AG10803 (cell line): Measurements from ENCODE around the gene RPS6KA3.
"Not testable (repeated sequence)": the region's sequence is repeated elsewhere in the genome, so short reads cannot be mapped to it uniquely, and the experiment has no call there.

Experiments used
- DNase-seq: peaks from one replicate; pipeline ENCODE4 v3.0.0; 2010; ENCODE audit warnings: low read depth
- H3K4me3 ChIP-seq: 2 replicates; pipeline ENCODE4 v1.5.1; 2011; ENCODE audit warnings: mild to moderate bottlenecking, low read length, control low read depth
- CTCF ChIP-seq: conservative IDR thresholded peaks from 2 replicates; pipeline ENCODE4 v1.5.1; 2011; ENCODE audit warnings: mild to moderate bottlenecking, low read length, control low read depth, inconsistent platforms

RPS6KA3 gene

GRCh38 chrX:20127440-20127839 is 139.3 kb downstream of the RPS6KA3 start:
- not testable (repeated sequence) for DNase-seq, H3K4me3 ChIP-seq
- TF ChIP-seq CTCF, result peak; percentile 32

GRCh38 chrX:20126833-20127232 is 139.9 kb downstream of the RPS6KA3 start:
- H3K4me3 ChIP-seq, DNase-seq: not testable (repeated sequence)

GRCh38 chrX:20124964-20125363 is 141.7 kb downstream of the RPS6KA3 start:
- DNase-seq, result no peak
- H3K4me3 ChIP-seq, result no peak overlapping the region
- TF ChIP-seq CTCF, result no peak

DNA sequence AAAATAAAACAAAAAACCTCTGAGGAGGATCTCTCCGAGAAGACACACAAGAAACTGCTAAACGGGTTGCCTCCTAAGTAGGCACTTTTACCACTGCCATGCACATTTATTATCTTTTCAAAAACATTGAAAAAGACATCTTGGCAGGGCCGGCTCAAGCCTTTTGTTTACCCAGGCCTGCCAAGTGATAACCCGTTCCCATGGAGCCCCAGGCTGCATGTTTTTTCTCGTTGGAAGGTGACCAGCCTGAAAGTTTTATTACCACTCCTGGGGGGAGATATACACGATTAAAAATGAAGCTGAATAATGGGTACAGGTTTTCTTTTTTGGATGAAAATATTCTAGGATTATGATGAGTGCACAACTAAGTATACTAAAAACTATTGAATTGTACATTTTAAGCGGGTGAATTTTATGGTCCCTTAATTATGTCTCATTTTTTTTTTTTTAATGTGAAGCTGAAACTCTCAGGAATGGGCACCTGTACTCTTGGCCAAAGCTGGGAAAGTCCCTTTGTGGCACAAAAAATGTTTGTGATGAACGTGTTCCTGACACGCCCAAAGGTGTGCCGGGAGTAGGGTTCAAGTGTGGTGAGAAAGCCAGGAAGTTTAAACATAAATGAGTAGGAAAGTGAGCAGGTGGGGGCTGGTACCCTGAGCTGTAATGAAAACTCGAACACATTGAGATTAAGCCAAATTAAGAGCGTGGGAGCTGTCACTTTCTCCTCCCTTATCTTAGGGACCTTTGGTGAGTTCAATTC is 148.5 kb downstream of the RPS6KA3 start:
- no peak overlapping the region for H3K4me3 ChIP-seq
- TF ChIP-seq CTCF, result no peak
- DNase-seq, result no peak

- no peak for DNase-seq
- no peak for TF ChIP-seq CTCF
- H3K4me3 ChIP-seq, result peak within 1 kb of the TSS; percentile 36
These were observed 150.0 kb downstream of the RPS6KA3 start, which contains the start of gene MAP7D2 for GRCh38 chrX:20116577-20117240. TSS of gene MAP7D2 (minus strand) at chrX:20116907. CDS start at chrX:20116879, 28 bp downstream.

DNA sequence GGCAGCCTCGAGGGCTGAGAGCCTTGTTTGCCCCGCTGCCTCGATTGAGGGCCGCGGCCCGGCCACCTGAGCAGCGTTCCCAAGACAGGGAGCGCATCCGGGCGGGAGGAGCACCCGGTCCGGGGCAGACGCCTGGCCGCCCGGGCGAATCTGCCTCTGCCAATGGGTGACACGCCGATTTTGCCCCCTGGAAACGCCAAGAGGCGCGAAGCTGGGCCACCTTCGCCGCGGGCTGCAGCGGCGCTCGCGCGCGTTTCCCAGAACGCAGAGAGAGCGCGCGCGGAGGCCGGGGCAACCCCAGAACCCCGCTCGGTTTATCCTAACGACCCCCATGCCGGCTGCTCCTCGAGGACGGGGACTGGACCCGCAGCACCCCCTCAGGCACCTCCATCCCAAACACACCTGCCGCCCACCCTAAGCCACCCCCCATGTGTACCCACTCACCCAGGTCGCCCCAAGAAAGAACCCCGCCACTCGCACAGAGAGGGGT is 150.6 kb downstream of the RPS6KA3 start:
- TF ChIP-seq CTCF, result no peak
- no peak for DNase-seq
- peak overlapping the region; percentile 36 for H3K4me3 ChIP-seq

DNA sequence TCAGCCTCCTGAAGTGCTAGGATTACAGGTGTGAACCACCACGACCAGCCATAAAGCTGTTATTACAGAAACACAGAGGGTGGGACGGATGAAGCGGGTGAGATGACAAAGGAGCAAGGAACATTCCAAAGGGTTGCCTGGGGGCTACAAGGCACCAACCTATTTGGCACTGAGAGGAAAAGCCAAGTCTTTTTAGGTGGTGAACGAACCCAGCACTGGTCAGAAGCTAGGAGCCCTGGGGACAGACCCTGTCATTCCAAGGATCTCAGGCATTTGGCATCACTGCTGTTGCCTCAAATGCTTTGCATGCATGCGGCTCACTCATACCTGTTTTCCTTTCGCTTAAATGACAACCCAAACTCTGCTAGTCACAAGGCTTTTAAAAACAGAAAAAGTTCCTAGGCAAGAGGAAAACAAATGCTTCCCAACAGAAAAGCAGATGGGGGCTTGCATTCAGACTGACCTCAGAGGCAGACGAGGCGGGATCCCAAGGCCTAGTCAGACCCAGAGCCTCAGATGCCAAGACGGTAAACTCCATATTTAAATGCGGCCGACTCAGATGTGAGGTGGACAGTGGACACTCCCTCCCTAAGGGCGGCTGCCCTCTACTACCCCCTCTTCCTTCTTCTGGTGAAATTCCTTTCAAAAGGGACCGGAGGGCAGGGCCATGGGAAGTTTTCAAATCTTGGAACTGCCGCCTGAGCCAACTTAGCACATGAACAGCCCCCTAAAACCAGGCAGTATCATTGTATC is 154.5 kb downstream of the RPS6KA3 start:
- DNase-seq, result no peak
- no peak for TF ChIP-seq CTCF
- H3K4me3 ChIP-seq, result no peak overlapping the region
